GM20000 (cell line): Measurements from ENCODE around the gene BMP6.

Experiments used
- DNase-seq: peaks from one replicate; pipeline ENCODE4 v3.0.0; 2012; ENCODE audit warnings: low spot score
- TF ChIP-seq, protein P1 (sequence below): IDR thresholded peaks from 2 replicates; pipeline ENCODE4 v1.5.1; 2012; ENCODE audit warnings: mild to moderate bottlenecking, control low read depth; ENCODE audit errors: extremely low read depth, missing control alignments

The BMP6 gene

DNA sequence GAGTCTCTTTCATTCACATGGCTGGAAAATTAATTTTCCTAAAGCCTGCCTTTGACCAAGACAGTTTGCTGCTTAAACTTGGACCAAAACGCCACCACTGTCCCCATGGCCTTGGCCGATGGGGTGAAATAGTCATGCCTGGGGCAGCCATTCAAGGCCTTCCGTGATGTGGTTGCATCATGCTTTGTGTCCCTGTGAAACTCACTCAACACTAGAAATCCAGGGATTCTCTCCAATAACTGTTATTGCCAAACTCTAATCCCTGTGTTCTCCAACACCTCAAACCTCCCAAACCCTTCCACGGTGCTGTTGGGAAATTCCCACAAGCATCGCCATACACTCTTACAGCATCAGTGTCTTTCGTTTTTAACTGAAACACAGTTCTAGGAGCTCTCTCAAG, 186.1 kb downstream of the BMP6 start:
- TF ChIP-seq, protein P1, sequence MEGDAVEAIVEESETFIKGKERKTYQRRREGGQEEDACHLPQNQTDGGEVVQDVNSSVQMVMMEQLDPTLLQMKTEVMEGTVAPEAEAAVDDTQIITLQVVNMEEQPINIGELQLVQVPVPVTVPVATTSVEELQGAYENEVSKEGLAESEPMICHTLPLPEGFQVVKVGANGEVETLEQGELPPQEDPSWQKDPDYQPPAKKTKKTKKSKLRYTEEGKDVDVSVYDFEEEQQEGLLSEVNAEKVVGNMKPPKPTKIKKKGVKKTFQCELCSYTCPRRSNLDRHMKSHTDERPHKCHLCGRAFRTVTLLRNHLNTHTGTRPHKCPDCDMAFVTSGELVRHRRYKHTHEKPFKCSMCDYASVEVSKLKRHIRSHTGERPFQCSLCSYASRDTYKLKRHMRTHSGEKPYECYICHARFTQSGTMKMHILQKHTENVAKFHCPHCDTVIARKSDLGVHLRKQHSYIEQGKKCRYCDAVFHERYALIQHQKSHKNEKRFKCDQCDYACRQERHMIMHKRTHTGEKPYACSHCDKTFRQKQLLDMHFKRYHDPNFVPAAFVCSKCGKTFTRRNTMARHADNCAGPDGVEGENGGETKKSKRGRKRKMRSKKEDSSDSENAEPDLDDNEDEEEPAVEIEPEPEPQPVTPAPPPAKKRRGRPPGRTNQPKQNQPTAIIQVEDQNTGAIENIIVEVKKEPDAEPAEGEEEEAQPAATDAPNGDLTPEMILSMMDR: no peak
- DNase-seq: no peak

DNA sequence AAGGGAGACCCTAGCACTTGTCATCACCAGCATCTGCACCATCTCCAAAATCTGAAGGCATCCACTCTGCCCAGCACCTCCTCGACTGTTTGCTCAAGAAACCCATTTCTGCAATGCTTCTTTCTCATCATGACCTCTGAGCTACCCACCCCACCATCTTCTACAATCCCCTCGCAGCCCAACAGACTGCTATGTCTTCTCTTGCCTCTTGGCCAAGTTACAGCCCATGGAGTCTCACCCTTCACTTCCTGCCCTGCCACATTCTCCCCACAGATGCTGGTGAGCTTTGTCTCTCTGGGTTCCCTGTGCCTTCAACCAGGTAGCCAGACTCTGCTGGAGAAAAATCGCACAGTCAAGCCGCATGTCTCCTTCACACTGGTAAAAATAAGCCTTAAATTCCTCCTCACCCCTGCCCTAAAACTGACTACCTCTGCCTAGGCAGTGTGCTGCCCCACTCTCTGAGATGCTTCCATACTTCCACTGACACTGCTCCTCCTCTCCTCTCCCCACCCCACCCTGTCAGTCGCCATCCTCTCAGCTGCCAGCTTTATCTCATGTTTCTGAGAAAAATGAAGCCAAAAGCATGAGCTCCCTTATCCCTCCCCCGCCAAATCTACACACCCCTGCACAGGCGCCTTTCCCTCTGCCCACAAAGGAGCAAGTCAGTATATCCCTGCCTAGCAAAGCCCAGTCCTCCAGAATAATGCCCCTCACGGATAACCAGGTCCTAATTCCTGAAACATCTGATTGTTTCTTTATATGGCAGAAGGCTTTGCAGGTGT, 187.0 kb downstream of the BMP6 start:
- DNase-seq: no peak
- TF ChIP-seq, protein P1: no peak

DNA sequence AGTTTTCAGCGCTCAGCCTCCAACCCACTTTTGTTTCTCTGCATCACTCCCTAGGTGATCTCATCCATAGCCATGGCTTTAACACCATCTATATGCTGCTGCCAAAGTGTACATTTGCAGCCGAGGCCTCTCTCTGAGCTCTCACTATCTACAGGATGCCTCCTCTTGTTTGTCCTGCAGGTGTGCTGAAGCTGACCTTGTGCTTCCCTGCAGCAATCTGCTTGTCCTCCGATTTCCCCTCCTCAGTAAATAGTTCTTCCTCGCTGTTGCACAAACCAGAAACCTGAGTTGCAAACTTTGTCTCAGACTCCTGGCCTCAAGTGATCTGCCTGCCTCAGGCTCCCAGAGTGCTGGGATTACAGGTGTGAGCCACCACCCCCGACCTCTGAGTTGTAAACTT, 188.4 kb downstream of the BMP6 start:
- TF ChIP-seq, protein P1: no peak
- DNase-seq: no peak

DNA sequence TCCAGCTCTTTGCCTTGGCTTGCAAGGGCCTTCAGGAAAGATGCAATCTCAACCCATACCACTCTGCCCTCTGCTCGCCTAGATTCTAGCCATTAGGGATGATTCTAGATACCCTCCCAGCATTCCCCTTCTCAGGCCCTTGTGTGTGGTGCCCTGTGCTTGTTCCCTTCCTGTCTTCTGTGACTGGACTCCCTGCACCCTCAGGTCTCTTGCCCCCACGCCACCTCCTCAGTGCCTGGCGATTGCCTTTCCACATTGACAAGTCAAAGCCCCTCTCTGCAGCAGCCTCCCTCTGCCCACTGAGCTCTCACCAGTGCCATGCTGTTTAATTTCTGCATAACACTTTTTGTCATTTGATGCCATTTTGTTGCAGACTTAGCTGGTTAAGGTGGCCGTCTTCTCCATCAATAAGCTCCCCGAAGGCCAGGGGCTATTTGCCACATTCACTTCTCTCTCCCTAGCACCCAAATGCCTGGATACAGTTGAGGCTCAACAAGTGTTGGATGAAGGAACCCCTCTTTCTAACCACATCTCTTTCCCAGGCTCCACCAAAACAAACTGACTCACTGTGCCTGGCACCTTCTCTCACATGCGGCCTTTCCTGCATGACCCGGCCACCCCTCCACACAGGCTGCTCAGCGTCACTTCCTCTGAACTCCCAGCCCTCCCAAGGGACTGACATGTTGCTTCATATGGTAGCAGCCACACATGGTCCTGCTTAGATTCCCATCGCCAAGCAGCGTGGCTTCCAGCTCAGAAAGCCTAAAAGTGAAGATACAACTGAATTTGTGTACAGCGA, 189.3 kb downstream of the BMP6 start:
- no peak for DNase-seq
- TF ChIP-seq, protein P1: no peak

DNA sequence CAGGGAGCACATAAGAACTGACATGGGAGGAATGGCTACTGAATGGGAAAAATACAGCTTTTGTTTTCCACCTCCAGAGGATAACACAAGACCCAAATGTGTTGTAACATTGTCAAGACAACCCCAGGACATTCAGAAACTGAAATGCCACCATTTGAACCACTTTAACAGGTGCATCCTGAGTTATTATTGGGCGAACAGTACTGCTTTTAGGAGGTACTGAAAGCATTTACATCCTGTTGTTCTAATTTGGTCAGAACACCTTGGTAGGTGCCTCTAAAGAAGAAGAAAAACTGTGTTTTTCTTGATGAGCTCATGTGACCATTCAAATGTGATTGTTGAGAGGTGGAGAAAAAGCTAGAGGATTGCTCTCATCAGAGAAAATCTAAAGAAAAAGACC, 191.1 kb downstream of the BMP6 start:
- TF ChIP-seq, protein P1: no peak
- DNase-seq: peak; percentile 54

DNA sequence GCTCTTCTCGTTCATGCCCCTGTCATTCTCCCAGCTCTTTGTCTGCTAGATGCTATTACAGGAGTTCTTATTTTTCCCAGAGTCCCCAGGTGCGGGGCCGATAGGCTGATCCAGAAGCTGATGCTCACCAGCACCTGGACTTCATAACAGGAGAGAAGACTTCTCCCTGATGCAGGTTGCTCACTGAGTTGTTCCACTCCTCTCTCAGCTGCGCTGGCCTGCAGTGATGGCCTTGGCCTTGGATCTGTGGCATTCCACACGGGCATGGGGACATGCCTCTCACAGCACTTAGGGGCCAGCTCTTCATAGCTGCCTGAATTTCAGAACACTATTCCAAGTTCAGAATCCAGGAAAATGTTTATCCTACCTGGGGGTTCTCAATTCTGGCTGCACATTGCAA, 191.8 kb downstream of the BMP6 start:
- DNase-seq: no peak
- TF ChIP-seq, protein P1: no peak

DNA sequence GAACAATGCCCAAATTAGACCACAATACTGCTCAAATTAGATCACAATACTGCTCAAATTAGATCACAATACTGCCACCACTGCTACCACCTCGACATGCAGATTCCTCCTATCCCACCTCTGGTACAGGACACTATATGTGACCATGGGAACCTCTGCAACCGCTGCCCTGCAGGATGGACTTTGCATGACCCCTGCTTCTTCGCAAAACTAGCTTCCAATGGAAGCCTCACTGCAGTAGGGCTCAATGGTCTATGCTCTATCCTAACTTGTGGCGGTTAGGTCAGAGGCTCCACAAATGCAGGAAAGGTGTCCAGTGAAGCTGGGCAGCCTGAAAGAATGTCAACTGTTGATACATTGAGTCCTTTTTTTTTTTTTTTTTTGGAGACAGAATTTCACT, 192.5 kb downstream of the BMP6 start:
- DNase-seq: no peak
- TF ChIP-seq, protein P1: no peak
